Muscle layer of colon (tissue), 2 donors: ENCODE measurements around the gene XYLT1.

Experiments
- H3K27ac ChIP-seq: one replicate; pipeline ENCODE4 v1.7.0; 2013; ENCODE audit warnings: low read depth, mild to moderate bottlenecking, low read length, moderate library complexity
- H3K27me3 ChIP-seq, 2 donors: one replicate each; pipeline ENCODE4 v1.7.0; 2013; ENCODE audit warnings: low read length in 2 of 2, mild to moderate bottlenecking in 2 of 2; ENCODE audit not compliant: insufficient read depth in 2 of 2, control insufficient read depth in 1 of 2
- H3K36me3 ChIP-seq: one replicate; pipeline ENCODE4 v1.7.0; 2013; ENCODE audit warnings: mild to moderate bottlenecking, low read length; ENCODE audit not compliant: insufficient read depth
- H3K4me1 ChIP-seq: one replicate; pipeline ENCODE4 v1.7.0; 2013; ENCODE audit warnings: mild to moderate bottlenecking, low read length; ENCODE audit not compliant: insufficient read depth
- H3K4me3 ChIP-seq, 2 donors: one replicate each; pipeline ENCODE4 v1.7.0; 2013; ENCODE audit warnings: low read length in 2 of 2, low read depth in 1 of 2, mild to moderate bottlenecking in 1 of 2, moderate library complexity in 1 of 2
- H3K9ac ChIP-seq: one replicate; pipeline ENCODE4 v1.7.0; 2013; ENCODE audit warnings: low read length
- H3K9me3 ChIP-seq: one replicate; pipeline ENCODE4 v1.7.0; 2013; ENCODE audit warnings: mild to moderate bottlenecking, low read length
- donor health status: abdominal sarcoma.
- donor health status: Adenocarcinoma of cecum.

Gene XYLT1

GRCh38 chr16:17134586-17134985, 336.2 kb downstream of the XYLT1 start:
- peaks cover 51% of the 10 kb centered on the region for H3K36me3 ChIP-seq
- H3K27me3 ChIP-seq = no peaks in the 10 kb centered on the region
- no peaks in the 10 kb centered on the region for H3K4me1 ChIP-seq
- no peak overlapping the region for H3K4me3 ChIP-seq
- H3K9ac ChIP-seq = no peak overlapping the region
- no peaks in the 10 kb centered on the region for H3K9me3 ChIP-seq
- H3K27ac ChIP-seq = no peak overlapping the region

- peaks cover 48% of the 10 kb centered on the region for H3K36me3 ChIP-seq
- no peak overlapping the region for H3K4me3 ChIP-seq
- no peaks in the 10 kb centered on the region for H3K4me1 ChIP-seq
- H3K9me3 ChIP-seq = no peaks in the 10 kb centered on the region
- no peaks in the 10 kb centered on the region for H3K27me3 ChIP-seq
- no peak overlapping the region for H3K9ac ChIP-seq
- H3K27ac ChIP-seq = no peak overlapping the region
Measured at GRCh38 chr16:17133851-17134250, 336.9 kb downstream of the XYLT1 start.

DNA sequence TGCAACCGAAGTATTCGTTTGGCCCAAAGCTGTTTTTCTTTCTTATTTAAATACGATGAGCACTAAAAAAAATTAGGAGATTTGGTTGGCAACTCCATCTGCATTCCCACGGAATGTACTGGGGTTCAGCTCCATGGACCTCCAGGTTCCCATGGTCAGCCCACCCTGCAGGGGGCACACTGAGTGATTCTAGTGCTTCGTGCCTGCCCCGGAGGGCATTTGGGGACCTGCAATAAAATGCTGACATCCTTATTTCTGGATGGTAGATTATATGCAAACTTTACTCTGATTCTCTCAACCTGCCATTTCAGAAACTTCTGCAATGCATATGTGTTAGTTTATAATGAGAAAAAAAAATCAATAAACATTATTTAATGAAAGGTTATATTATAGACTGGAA, 339.4 kb downstream of the XYLT1 start:
- Histone ChIP-seq H3K9me3 (no peaks in the 10 kb centered on the region), H3K4me3 (no peak overlapping the region), H3K27me3 (no peaks in the 10 kb centered on the region), H3K9ac (no peak overlapping the region), H3K27ac (no peak overlapping the region), H3K4me1 (no peaks in the 10 kb centered on the region), H3K36me3 (peaks cover 47% of the 10 kb centered on the region)

- Histone ChIP-seq H3K27me3 (no peaks in the 10 kb centered on the region), H3K4me1 (no peaks in the 10 kb centered on the region), H3K36me3 (peaks cover 53% of the 10 kb centered on the region), H3K9me3 (no peaks in the 10 kb centered on the region), H3K4me3 (no peak overlapping the region), H3K27ac (no peak overlapping the region), H3K9ac (no peak overlapping the region)
Measured at GRCh38 chr16:17130733-17131132, 340.0 kb downstream of the XYLT1 start.

- Histone ChIP-seq H3K4me1 (no peaks in the 10 kb centered on the region), H3K36me3 (peaks cover 58% of the 10 kb centered on the region)
Measured at GRCh38 chr16:17129971-17130370, 340.8 kb downstream of the XYLT1 start.

GRCh38 chr16:17128791-17129190, 342.0 kb downstream of the XYLT1 start:
- Histone ChIP-seq H3K36me3 (peaks cover 49% of the 10 kb centered on the region), H3K4me3 (no peak overlapping the region), H3K9ac (no peak overlapping the region), H3K9me3 (no peaks in the 10 kb centered on the region), H3K27me3 (no peaks in the 10 kb centered on the region), H3K27ac (no peak overlapping the region), H3K4me1 (no peaks in the 10 kb centered on the region)

More at GRCh38 chr16:17129971-17130370, 340.8 kb downstream of the XYLT1 start:
- Histone ChIP-seq H3K27me3 (no peaks in the 10 kb centered on the region), H3K4me3 (no peak overlapping the region), H3K9me3 (no peaks in the 10 kb centered on the region), H3K27ac (no peak overlapping the region), H3K9ac (no peak overlapping the region)

DNA sequence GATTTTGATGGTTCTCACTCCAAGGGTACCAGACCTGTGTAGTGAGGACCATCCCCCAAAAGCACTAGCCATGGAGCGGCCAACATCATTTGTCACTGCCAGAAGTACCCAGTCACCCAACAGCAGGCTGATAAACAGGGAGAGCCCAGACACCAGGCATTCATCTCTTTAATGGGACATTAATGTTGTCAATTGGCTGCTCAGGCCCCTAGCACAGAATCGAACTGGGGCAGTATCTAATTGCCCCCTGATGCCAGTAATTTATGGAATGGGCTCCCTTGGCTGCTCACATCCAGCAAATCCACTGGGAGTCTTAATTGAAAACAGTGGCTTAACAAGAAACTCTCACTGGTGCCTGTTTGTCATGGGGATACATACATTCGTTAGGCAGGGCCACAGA, 344.6 kb downstream of the XYLT1 start:
- Histone ChIP-seq H3K4me1 (no peaks in the 10 kb centered on the region), H3K36me3 (peaks cover 32% of the 10 kb centered on the region), H3K4me3 (no peak overlapping the region), H3K9me3 (no peaks in the 10 kb centered on the region), H3K27ac (no peak overlapping the region), H3K27me3 (no peaks in the 10 kb centered on the region), H3K9ac (no peak overlapping the region)

- H3K9me3 ChIP-seq = no peaks in the 10 kb centered on the region
- H3K27me3 ChIP-seq = no peaks in the 10 kb centered on the region
- H3K4me3 ChIP-seq = no peak overlapping the region
- H3K36me3 ChIP-seq = peaks cover 32% of the 10 kb centered on the region
- H3K27ac ChIP-seq = no peak overlapping the region
- H3K9ac ChIP-seq = no peak overlapping the region
- no peaks in the 10 kb centered on the region for H3K4me1 ChIP-seq
Measured at GRCh38 chr16:17125671-17126070, 345.1 kb downstream of the XYLT1 start.

DNA sequence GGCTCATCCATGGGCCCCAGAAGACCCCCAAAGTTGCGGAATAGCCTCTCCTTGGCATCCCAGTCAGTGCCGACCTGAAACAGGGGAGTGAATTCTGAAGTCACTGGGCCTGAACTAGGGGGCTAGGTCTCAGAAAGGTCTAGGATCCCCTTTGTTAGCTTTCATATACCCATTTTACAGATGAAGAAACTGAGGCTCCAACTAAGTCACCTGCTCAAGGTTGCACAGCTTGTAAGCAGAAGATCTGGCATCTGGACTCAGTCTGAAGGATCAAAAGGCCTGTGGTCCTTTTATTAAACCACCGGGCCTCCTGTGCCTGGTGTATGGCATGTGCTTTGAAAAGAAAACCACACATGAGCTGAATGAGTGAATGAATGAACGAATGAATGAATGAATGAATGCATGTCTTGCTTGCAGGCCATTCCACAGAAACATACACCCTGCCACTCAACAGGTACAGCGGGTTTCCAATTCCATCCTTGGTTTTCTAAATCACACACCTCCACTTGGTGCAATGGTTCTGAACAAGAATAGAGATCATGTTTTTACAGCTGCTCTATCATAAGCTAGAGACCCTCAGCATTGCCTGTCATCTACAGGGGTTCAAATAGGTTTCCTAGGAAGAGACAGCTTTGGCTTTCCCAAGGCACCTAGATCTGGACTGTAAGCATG, 352.7 kb downstream of the XYLT1 start:
- Histone ChIP-seq H3K36me3 (peaks cover 41% of the 10 kb centered on the region), H3K9me3 (no peaks in the 10 kb centered on the region), H3K9ac (no peak overlapping the region), H3K4me3 (no peak overlapping the region), H3K4me1 (no peaks in the 10 kb centered on the region), H3K27me3 (no peaks in the 10 kb centered on the region), H3K27ac (no peak overlapping the region)

DNA sequence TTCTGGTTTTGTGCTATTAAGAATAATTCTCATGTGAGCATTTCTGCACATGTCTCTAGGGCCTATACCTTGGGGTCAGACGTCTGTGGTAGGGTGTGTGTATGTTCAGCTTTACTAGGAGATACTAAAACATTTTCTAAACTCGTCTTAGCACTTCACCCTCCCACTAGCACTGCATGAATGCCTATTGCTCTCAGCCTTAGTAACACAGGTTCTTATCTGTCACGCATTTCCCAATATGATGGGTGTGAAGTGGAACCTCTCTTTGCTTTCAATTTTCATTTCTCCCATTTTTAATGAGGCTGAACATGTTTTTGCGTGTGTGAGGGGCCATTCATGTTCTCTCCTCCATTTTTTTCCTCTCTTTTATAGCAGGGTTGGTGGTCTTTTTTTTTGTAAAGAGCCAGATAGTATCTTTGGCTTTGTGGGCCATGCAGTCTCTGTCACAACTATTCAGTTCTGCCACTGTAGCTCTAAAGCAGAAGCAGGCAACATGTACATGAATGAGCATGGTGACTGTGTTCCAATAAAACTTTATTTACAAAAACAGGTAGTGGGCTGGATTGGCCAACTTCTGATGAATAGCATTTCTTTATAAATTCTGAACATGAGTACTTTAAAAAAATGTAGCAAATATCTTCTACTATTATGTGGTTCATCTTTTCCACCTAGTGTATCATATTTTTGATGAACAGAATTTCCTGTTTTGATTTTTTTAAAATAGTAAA, 354.0 kb downstream of the XYLT1 start:
- no peak overlapping the region for H3K27ac ChIP-seq
- no peak overlapping the region for H3K9ac ChIP-seq
- H3K4me1 ChIP-seq = no peaks in the 10 kb centered on the region
- peaks cover 41% of the 10 kb centered on the region for H3K36me3 ChIP-seq
- H3K4me3 ChIP-seq = no peak overlapping the region
- H3K27me3 ChIP-seq = no peaks in the 10 kb centered on the region
- no peaks in the 10 kb centered on the region for H3K9me3 ChIP-seq

GRCh38 chr16:17109413-17109812, 361.3 kb downstream of the XYLT1 start:
- Histone ChIP-seq H3K4me3 (no peak overlapping the region), H3K4me1 (no peaks in the 10 kb centered on the region), H3K36me3 (peaks cover 33% of the 10 kb centered on the region), H3K27ac (no peak overlapping the region), H3K27me3 (no peaks in the 10 kb centered on the region), H3K9ac (no peak overlapping the region), H3K9me3 (no peaks in the 10 kb centered on the region)

DNA sequence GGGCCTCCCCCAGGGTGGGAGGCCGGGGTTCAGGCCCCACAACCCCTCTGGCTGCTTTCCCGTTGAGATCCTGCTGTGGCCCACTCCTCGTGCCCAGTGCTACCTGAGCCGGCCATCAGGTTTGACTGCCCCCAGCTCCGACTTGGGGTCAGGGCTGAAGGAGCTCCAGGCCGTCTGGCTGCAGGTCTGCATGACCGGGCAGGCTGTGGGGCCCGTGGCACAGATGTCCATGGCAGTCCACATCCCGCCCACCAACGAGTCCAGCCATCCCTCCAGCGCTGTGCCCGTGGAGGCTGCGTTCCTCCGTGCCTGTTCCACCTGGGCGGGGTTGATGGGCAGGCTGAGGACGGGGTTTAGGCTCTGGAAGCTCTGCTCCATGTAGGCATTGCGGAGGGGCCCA, 362.2 kb downstream of the XYLT1 start:
- Histone ChIP-seq H3K9me3 (no peaks in the 10 kb centered on the region), H3K9ac (no peak overlapping the region), H3K36me3 (peaks cover 25% of the 10 kb centered on the region), H3K27me3 (no peaks in the 10 kb centered on the region), H3K27ac (no peak overlapping the region), H3K4me3 (no peak overlapping the region), H3K4me1 (no peaks in the 10 kb centered on the region)
